HUES48 (cell line): ENCODE results near the gene CMTM1.
"Not testable (repeated sequence)": the region's sequence is repeated elsewhere in the genome, so short reads cannot be mapped to it uniquely, and the experiment has no call there.

ENCODE experiments used
- H3K27ac ChIP-seq: one replicate; pipeline ENCODE4 v1.7.0; 2013; ENCODE audit warnings: low read depth, low read length, inconsistent platforms
- H3K27me3 ChIP-seq: 2 replicates; pipeline ENCODE4 v1.6.1; 2013; ENCODE audit warnings: mild to moderate bottlenecking, low read length; ENCODE audit not compliant: control insufficient read depth, insufficient read depth
- H3K36me3 ChIP-seq: 2 replicates; pipeline ENCODE4 v1.6.1; 2013; ENCODE audit warnings: low read length; ENCODE audit not compliant: control insufficient read depth, insufficient read depth
- H3K4me1 ChIP-seq: 2 replicates; pipeline ENCODE4 v1.6.1; 2013; ENCODE audit warnings: mild to moderate bottlenecking, low read length; ENCODE audit not compliant: control insufficient read depth, insufficient read depth
- H3K4me3 ChIP-seq: 2 replicates; pipeline ENCODE4 v1.5.1; 2013; ENCODE audit warnings: mild to moderate bottlenecking, low read depth, low read length
- H3K9ac ChIP-seq: 2 replicates; pipeline ENCODE4 v1.6.1; 2013; ENCODE audit warnings: mild to moderate bottlenecking, low read depth, low read length, moderate library complexity
- H3K9me3 ChIP-seq: 2 replicates; pipeline ENCODE4 v1.6.1; 2013; ENCODE audit warnings: low read length; ENCODE audit not compliant: control insufficient read depth, insufficient read depth

Gene CMTM1

DNA sequence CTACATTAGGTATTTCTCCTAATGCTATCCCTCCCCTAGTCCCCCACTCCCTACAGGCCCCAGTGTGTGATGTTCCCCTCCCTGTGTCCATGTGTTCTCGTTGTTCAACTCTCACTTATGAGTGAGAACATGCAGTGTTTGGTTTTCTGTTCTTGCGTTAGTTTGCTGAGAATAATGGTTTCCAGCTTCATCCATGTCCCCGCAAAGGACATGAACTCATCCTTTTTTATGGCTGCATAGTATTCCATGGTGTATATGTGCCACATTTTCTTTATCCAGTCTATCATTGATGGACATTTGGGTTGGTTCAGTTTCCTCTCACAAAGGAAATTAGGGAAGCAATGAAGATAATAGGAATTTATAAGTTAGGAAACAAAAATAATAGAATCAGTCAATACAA lies 1.0 kb downstream of the CMTM1 start:
- not testable (repeated sequence) for H3K9ac ChIP-seq, H3K36me3 ChIP-seq, H3K4me1 ChIP-seq, H3K27ac ChIP-seq, H3K9me3 ChIP-seq, H3K27me3 ChIP-seq, H3K4me3 ChIP-seq

DNA sequence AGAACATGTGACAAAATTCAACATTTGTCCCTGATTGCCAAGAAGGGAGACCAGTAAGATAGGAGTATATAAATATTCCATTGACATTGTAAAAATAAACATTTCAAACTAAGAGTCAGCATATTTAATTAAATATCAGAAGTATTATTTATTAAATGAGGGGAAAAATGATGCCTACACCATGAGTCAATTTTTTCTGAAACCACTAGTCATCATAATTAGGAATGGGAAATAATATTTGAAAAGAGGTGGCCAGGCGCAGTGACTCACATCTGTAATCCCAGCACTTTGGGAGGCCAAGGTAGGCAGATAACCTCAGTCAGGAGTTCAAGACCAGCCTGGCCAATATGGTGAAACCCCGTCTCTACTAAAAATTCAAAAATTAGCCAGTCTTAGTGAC lies 2.1 kb downstream of the CMTM1 start:
- Histone ChIP-seq H3K27ac (no peak overlapping the region), H3K4me1 (no peaks in the 10 kb centered on the region)

DNA sequence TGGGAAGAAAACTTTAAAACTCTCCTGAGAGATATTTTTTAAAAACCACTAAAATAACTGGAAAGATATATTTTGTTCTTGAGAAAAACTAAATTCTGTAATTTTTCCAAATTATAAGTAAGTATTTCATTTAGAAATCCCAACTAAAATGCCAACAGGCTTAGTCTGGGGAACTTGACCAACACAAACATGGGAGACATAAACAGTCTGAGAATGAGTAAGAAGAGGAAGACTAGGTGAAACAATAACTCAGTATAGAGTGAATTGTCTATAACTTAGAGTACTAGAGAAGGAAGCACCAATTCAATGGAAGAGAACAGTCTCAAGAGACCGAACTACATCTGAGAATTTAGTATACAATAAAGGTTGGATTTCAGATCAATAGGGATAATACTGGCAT lies 2.9 kb downstream of the CMTM1 start:
- H3K9me3 ChIP-seq, result no peaks in the 10 kb centered on the region
- no peak overlapping the region for H3K27ac ChIP-seq

More for the DNA sequence above, 2.1 kb downstream of the CMTM1 start:
- no peaks in the 10 kb centered on the region for H3K27me3 ChIP-seq
- no peaks in the 10 kb centered on the region for H3K36me3 ChIP-seq
- no peak overlapping the region for H3K4me3 ChIP-seq
- no peak overlapping the region for H3K9ac ChIP-seq
- no peaks in the 10 kb centered on the region for H3K9me3 ChIP-seq

DNA sequence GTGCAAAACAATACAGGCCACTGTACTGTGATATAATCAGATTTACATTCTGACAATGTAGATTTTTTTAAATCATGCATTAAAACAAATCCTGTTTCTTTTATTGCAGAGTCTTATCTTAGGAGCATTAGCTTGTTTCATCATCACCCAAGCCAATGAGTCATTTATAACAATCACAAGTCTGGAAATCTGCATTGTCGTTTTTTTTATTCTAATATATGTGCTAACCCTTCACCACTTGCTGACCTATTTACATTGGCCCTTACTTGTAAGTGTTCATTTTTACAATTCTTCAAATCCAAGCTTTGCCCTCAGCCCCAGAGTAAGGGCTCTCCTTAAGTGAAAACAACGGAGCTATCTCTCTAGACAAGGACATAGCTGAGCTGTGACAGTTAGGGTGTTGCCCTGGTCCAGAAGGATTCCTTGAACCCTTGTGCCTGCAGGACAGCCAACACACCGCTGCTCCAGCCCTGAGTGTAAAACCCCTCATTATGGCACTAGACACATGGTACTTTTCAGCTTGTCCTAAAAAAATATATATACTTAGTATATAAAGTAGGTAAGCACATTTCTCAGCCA lies 3.7 kb downstream of the CMTM1 start:
- no peak overlapping the region for H3K9ac ChIP-seq
- H3K27ac ChIP-seq, result no peak overlapping the region

More for the DNA sequence above, 2.9 kb downstream of the CMTM1 start:
- Histone ChIP-seq H3K4me1 (no peaks in the 10 kb centered on the region), H3K4me3 (no peak overlapping the region), H3K9ac (no peak overlapping the region), H3K36me3 (no peaks in the 10 kb centered on the region), H3K27me3 (no peaks in the 10 kb centered on the region)

DNA sequence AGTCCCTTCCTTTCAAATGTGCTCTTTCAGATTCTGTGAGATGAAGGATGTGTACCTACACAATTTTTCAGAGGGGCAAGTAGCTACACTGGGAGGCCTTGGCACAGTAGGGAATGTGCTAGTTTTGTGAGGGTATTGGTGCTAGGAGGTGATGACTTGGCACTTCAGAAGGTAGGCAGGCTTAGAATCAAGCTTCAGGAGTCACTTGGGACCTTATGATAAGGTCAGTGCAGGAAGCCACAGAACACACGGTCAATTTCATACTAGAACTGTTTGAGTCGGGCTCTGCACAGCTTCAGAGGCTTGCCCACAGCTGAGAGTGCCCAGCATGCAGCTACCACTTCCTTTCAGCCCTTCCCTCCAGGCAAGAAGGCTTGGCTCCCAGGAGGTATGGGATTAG lies 6.1 kb downstream of the CMTM1 start:
- H3K9me3 ChIP-seq, result no peaks in the 10 kb centered on the region
- H3K9ac ChIP-seq, result no peak overlapping the region
- H3K36me3 ChIP-seq, result no peaks in the 10 kb centered on the region
- no peak overlapping the region for H3K4me3 ChIP-seq
- no peak overlapping the region for H3K27ac ChIP-seq
- H3K4me1 ChIP-seq, result no peaks in the 10 kb centered on the region
- peaks cover 7% of the 10 kb centered on the region for H3K27me3 ChIP-seq

More for the DNA sequence above, 3.7 kb downstream of the CMTM1 start:
- H3K4me1 ChIP-seq, result no peaks in the 10 kb centered on the region
- no peaks in the 10 kb centered on the region for H3K9me3 ChIP-seq
- H3K36me3 ChIP-seq, result no peaks in the 10 kb centered on the region
- no peaks in the 10 kb centered on the region for H3K27me3 ChIP-seq
- no peak overlapping the region for H3K4me3 ChIP-seq

DNA sequence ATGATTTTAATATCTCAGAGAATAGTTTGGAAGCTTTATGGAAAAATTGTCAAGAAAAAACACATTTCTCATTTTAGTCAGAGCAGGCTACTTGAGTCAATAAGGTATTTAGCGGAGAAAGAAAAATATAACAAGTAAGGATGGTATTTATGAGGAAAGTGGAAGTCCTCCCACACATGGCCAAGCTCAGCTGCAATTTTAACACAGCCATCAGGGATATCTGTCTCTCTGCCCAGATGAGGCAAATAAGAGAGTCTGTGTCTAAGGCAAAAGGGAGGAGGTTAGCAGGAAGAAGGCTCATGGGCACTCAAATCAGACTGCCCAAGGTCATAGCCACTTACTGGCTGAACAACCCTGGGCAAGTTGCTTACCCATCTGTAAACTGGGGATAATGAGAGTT lies 7.8 kb downstream of the CMTM1 start:
- H3K27ac ChIP-seq, result no peak overlapping the region
- H3K4me3 ChIP-seq, result no peak overlapping the region
- no peak overlapping the region for H3K9ac ChIP-seq
- no peaks in the 10 kb centered on the region for H3K36me3 ChIP-seq
- H3K4me1 ChIP-seq, result no peaks in the 10 kb centered on the region; the same call in 1 of the 2 replicates
- H3K27me3 ChIP-seq, result peaks cover 24% of the 10 kb centered on the region
- no peaks in the 10 kb centered on the region for H3K9me3 ChIP-seq

DNA sequence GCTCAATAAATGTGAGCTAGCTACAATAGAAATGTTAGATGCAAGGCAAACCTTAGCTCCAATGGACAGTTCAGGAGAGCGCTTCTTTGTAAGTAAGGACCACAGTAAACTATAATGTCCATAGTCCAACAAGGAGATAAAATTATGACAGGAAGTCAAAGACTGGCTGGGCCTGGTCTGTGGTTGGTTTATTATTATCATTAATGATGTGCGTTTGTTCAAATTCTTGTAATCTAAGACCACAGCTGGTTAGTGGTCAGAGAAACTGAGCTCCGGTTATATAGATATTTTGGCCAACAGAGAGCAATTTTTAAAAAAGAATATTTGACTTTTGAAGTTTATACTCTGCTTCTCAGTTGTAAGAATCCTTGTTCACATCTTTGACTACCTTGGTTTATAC lies 8.3 kb downstream of the CMTM1 start:
- Histone ChIP-seq H3K9me3 (no peaks in the 10 kb centered on the region), H3K9ac (no peak overlapping the region), H3K27me3 (peaks cover 29% of the 10 kb centered on the region), H3K4me3 (no peak overlapping the region), H3K27ac (no peak overlapping the region), H3K4me1 (no peaks in the 10 kb centered on the region; the same call in 1 of the 2 replicates), H3K36me3 (no peaks in the 10 kb centered on the region)

DNA sequence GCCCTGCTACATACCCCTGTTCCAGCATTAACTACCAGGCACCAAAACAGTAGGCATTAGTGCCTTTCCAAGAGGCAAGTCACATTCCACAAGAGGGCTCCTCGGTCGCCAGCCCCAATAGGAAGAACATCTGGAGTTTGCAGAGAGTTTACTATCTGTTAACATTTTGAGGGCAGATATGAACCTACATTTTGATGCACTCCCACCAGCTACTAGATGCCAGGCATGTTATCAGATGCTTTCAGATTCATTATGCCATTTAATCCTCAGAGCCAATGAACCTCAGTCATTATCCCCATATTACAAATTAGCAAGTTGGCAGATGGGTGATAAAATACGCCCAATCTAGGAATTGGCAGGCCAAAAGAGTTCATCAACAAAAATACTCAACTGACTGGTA lies 8.8 kb downstream of the CMTM1 start:
- Histone ChIP-seq H3K36me3 (no peaks in the 10 kb centered on the region), H3K4me1 (peaks cover 2% of the 10 kb centered on the region), H3K27me3 (peaks cover 34% of the 10 kb centered on the region), H3K9me3 (no peaks in the 10 kb centered on the region), H3K27ac (no peak overlapping the region), H3K9ac (no peak overlapping the region), H3K4me3 (no peak overlapping the region)

DNA sequence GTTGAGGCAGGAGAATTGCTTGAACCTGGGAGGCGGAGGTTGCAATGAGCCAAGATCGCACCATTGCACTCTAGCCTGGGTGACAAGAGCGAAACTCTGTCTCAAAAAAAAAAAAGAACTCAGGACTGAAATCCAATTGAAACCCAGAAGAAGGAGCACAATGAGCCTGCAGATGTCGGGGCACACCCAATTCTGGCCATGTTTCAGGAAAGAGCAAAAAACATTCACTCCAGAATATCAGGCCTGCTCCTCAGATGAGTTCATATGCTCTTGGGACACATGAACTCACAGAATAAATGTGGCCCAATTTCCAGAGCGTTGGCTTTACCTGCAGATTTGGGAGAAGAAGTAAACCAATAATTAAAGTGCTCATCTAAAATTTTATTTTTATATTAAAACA lies 10.1 kb downstream of the CMTM1 start:
- Histone ChIP-seq H3K27me3 (peaks cover 41% of the 10 kb centered on the region), H3K4me1 (peaks cover 15% of the 10 kb centered on the region), H3K36me3 (no peaks in the 10 kb centered on the region), H3K27ac (no peak overlapping the region), H3K9ac (no peak overlapping the region), H3K9me3 (no peaks in the 10 kb centered on the region), H3K4me3 (no peak overlapping the region)

DNA sequence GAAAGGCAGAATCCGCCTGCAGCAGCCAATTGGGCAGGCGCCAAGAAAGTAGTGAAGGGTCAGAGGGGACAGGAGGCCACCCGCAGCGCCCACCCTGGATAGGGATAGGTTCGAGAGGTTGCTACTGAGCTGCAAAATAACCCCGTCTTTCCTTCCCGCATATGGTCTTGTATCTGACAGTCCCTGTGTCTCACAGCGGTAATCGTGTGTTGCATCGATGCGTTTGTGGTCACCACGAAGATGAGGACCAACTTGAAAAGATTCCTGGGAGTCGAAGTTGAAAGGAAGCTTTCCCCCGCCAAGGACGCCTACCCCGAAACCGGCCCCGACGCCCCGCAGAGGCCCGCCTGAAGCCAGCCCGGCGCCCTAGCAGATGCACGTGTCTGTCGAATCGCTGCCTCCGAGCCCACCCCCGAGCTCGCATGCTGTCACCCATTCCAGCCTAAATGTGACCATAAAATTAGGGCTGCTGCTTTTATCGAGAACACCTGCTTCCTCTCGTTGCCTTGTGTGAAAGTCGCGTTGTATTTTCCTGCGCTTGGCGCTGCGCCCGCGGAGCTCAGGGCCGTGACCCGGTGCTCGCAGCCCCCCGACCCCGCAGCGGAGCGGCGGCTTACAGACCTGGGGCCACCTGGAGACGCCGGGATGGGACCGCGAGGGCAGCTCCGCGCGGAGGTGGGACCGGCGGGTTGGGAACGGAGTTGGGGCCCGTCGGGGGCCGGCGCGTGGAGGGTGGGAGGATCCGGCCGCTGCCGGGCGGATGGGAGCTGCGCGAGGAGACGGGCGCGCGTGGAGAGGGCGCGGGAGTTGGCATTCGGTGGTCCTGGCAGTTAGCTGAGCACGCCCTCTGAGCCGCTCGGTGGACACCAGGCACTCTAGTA lies 12.7 kb downstream of the CMTM1 start, which contains the start of gene CMTM2:
TSS of gene CMTM2 (plus strand) at position 813 of the 881 bp plus-strand sequence. CDS start 145 bp downstream, outside the sequence.
- H3K4me1 ChIP-seq, result peaks cover 16% of the 10 kb centered on the region
- H3K9ac ChIP-seq, result no peak within 1 kb of the TSS
- H3K9me3 ChIP-seq, result no peaks in the 10 kb centered on the region
- H3K4me3 ChIP-seq, result peak within 1 kb of the TSS; percentile 54
- H3K36me3 ChIP-seq, result no peaks in the 10 kb centered on the region
- H3K27me3 ChIP-seq, result peaks cover 41% of the 10 kb centered on the region
- no peak within 1 kb of the TSS for H3K27ac ChIP-seq

DNA sequence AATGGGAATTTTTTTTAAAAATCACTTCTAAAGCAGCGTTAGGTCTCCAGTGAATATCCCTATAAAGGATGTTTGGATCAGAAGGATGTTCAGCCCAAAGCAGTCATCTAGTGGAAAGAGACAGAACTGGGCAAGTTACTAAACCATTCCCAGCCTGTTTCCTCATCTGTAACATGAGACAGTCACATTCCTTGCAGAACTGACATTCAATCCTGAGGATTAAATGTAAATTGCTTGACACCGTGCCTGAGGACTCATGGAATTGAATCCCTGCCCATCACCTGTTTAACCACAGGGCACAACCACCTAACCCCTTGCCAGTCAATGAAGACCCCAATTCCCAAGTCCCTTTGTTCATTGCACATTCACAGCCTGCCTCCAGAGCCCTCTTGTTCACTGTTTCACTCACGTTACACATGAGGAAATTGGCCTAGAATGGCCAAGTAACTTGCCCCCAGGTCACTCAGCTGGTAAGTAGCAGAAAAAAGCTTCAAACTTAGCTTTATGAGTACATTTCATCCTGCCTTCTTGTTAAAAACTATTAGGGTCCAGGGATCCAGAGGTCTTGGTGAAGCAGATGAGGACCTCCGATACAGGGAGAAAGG lies 14.5 kb downstream of the CMTM1 start:
- H3K4me3 ChIP-seq, result no peak overlapping the region
- no peak overlapping the region for H3K9ac ChIP-seq
- peaks cover 41% of the 10 kb centered on the region for H3K27me3 ChIP-seq
- H3K27ac ChIP-seq, result no peak overlapping the region
- no peaks in the 10 kb centered on the region for H3K36me3 ChIP-seq
- H3K9me3 ChIP-seq, result no peaks in the 10 kb centered on the region
- H3K4me1 ChIP-seq, result peaks cover 16% of the 10 kb centered on the region
